GM19455 (cell line): Measurements from ENCODE around the gene MTURN.
"Not testable (repeated sequence)": the region's sequence is repeated elsewhere in the genome, so short reads cannot be mapped to it uniquely, and the experiment has no call there.

ENCODE experiments used
- ATAC-seq: cut with Tn5 transposase; IDR thresholded peaks from one replicate; pipeline ENCODE4 v1.9.1; 2021; ENCODE audit not compliant: unreplicated experiment

MTURN gene

DNA sequence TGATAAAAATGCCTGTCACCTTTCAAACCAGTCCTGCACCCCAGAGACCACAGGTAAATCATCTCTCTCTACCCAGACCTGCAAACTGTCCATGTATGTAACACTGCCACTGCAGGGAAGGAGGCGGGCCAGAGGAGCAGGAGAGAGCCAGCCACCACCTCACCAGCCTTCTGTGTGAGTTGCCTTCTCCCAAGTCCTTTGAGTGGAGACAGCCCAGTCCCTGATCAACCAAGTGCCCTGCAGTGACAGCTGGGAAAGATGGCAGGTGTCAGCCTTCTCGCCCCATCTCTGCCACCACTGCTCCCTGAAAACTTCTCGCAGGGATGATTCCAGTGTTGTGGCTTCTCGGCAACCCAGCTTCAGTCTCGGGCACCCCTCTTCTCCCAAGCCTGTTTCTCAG lies 42.4 kb downstream of the MTURN start:
- no peak for ATAC-seq

DNA sequence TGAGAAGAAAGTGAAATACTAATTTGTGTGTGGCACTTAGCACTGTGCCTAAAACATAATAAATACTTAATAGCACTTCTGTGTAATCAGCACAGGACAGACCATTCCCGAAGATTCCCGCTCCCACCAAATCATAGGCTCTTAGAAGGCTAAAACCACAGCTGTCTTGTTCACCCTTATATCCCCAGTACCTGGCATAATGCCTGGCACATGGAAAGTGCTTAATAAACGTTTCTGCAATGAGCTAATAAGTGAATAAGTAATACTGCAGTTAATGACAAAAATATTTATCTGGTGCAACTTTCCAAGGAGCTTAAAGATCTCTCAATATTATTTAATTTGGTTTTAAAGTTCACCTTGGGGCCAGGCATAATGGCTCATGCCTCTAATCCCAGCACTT lies 43.2 kb downstream of the MTURN start:
- no peak for ATAC-seq

GRCh38 chr7:30178748-30179436 lies 44.1 kb downstream of the MTURN start:
- peak; percentile 83 for ATAC-seq

DNA sequence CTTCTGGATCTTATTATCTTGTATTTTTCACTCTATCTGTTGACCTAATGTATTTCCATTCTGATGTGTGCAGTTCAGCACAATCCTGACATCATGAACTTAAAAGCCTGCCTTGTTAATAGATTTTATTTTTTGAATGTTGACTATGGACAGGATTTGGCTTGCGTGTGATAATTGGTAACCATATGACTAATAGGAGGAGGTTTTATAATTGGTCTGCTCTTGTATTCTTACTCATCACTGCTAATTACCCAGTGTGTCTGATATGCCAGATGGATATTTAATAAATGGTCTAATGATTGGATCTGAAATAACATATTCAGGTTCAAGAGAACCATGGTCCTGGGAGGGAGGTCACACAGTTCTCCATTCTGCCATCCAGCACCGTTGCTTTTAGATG lies 45.9 kb downstream of the MTURN start:
- ATAC-seq, result no peak

GRCh38 chr7:30181211-30181610 lies 46.4 kb downstream of the MTURN start:
- ATAC-seq, result no peak

- ATAC-seq, result no peak
These were observed 47.1 kb downstream of the MTURN start for GRCh38 chr7:30181736-30182522.

GRCh38 chr7:30182814-30183213 lies 48.0 kb downstream of the MTURN start:
- no peak for ATAC-seq

DNA sequence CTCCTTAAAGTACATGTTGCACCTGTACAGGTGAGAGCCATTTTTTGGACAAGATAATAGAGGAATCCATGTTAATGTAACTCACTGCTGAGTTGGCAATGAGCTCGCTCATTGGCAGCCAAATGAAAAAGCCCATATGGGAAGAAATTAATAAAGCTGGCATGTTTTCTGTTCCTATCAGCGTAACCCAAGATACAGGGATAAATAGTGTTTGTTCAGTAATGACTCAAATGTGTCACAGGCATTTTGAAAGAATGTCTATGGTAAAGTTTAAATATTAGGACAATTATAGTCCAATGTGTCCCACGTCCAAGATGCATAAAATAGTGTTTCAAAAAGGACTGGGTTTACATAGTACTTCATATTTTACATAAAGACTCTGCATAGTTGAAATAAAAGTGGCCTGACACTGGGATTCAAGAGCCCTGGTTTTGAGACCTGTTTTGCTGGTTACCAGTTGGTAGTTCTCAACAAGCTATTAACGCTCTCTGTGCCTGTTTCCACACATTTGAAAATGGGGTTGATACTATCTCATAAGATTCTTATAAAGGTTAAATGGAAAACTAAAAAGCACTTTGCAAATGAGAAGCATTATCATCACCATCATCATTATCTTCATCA lies 49.1 kb downstream of the MTURN start:
- no peak for ATAC-seq

GRCh38 chr7:30184791-30185487 lies 50.2 kb downstream of the MTURN start:
- ATAC-seq, result no peak

DNA sequence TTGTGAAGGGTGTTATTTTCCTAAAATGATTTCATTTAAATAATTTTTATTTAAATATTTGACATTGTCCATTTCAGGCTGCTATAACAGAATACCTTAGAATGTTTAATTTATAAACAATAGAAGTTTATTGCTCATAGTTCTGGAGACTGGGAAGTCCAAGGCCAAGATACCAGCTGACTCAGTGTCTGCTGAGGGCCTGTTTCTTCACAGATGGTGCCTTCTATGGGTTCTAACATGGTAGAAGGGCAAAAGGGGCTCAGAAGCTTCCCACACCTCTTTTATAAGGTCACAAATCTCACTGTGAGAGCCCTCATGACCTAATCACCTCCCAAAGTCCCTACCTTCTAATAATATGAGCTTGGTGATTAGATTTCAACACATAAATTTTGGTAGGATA lies 50.7 kb downstream of the MTURN start:
- no peak for ATAC-seq

DNA sequence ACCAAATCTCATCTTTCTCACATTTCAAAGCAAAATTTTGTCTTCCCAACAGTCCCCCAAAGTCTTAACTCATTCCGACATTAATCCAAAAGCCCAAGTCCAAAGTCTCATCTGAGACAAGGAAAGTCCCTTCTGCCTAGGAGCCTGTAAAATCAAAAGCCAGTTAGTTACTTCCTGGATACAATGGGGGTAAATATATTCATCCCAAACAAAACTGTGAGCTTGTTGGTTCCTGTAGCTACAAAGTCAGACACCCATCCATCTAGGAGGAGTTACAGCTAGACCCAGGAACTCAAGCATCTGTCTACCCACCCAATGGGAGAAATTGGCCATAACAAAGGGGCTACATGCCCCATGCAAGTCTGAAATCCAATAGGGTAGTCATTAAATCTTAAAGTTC lies 51.9 kb downstream of the MTURN start:
- ATAC-seq, result no peak

- no peak for ATAC-seq
These were observed 52.7 kb downstream of the MTURN start for GRCh38 chr7:30187513-30187912.

GRCh38 chr7:30188381-30188780 lies 53.6 kb downstream of the MTURN start:
- ATAC-seq, result not testable (repeated sequence)

DNA sequence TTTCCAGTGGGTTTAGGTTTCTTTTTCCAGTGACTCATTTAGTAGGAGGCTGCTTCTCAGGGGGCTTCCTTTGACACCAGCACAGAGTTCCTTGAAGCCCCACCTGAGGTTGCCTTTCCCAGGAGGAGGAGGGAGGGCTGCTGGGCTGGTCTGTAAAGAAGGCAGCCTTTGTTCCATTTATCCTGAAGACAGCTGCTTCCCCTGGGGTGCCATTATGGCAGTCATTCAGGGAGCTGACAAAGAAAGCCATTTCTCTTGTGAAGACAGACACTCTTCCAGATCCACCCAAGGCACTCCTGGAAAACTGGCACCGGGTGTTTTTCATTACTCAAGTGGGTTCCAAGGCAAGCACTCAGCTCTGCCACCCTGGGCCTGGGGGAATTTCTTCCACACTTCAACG lies 54.0 kb downstream of the MTURN start:
- ATAC-seq, result no peak

DNA sequence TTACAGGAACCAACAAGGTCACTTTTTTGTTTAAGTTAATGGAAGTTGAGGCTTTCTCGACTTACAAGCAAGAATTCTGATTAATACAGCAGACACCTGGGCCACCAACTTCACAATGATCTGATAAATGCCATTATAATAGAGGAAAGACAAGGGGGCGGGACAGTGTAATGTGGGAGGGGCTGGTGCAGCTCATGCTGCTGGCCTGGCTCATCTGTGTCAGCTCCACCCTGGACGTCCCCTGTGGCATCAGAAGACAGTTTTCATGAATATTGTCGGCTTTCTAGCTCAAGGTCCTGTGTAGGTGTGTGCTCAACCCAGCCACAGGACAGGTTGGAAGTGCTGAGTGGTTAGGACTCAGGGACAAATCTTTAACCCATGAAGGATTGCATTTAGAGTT lies 57.0 kb downstream of the MTURN start:
- ATAC-seq, result no peak

GRCh38 chr7:30193336-30193943 lies 58.7 kb downstream of the MTURN start:
- ATAC-seq, result no peak

DNA sequence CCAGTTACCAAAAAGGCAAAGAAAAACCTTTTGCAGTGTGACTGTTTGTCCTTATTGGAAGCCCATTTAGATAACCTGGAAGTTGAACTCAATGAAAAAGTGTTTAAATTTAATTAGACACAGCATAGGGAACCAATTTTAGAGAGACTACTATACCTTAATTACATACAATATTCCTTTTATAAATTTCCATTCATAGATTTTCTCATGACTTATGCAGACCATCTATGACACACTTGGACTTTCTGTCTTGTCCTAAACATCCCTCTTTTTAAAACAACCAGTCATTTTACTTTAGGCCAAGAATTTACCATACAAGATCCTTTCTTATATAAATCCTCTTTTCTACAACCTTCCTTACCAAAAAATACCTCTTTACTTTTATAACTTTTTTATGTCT lies 61.6 kb downstream of the MTURN start:
- ATAC-seq, result no peak

- no peak for ATAC-seq
These were observed 62.7 kb downstream of the MTURN start for GRCh38 chr7:30197438-30197837.

DNA sequence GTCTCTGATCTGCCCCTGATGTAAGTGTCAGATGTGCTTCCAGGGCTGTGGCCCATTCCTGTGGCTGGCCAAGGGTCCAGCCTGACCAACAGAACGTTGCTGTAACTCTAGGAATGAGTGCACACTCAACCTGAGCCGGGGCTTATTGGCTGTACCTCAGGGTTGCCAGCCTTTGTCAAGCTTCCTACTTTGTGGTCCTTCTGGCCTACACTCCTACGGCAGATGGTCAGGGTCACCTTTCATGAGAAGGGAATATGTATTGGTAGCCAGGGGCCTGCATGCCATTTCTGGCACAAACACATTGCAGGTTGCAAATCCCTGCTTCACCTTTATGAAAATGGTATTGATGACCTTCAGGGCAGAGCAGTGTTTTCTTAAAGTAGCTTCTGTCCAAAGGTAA lies 64.5 kb downstream of the MTURN start:
- no peak for ATAC-seq

DNA sequence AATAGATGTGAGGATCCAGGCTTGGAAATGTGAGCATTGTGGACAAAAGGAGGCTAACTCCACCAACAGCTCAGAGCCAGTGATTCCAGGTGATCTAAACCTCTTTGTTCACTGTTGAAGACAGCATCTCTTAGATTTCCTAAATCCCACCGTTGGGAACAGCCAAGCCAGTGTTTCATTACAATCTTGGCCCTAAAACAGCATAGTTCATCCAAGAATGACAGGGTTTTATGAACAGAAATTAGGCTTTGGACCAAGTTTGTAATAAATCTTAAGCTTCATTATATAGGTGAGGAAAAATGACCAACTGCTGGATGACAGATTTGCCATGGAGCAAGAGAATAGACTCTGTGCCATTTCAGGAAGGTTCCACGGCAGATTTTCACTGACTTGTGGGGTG lies 65.8 kb downstream of the MTURN start:
- no peak for ATAC-seq

- ATAC-seq, result peak; percentile 83
These were observed 66.4 kb downstream of the MTURN start for GRCh38 chr7:30201161-30201666.
